KMS-11 (cell line): ENCODE measurements around the gene HS3ST5.

Experiments used
- H2AFZ ChIP-seq: fragments of 200-600 bp; sonication (generic); 2 replicates; pipeline ENCODE4 v1.6.1; 2016; ENCODE audit warnings: antibody characterized with exemption, mixed run types, low read depth
- H3K27ac ChIP-seq: fragments of 200-600 bp; sonication (generic); 2 replicates; pipeline ENCODE4 v1.6.1; 2016; ENCODE audit warnings: mild to moderate bottlenecking, mixed run types
- H3K27me3 ChIP-seq: fragments of 200-600 bp; sonication (generic); 2 replicates; pipeline ENCODE4 v1.6.1; 2017; ENCODE audit warnings: mild to moderate bottlenecking, low read depth, mixed run types, moderate library complexity; ENCODE audit not compliant: insufficient read depth
- H3K36me3 ChIP-seq: fragments of 200-600 bp; sonication (generic); 2 replicates; pipeline ENCODE4 v1.6.1; 2017; ENCODE audit warnings: mild to moderate bottlenecking, mixed run types; ENCODE audit not compliant: insufficient read depth
- H3K4me1 ChIP-seq: fragments of 200-600 bp; sonication (generic); 2 replicates; pipeline ENCODE4 v1.6.1; 2016; ENCODE audit warnings: mild to moderate bottlenecking, low read depth, mixed run types; ENCODE audit not compliant: poor library complexity, severe bottlenecking
- H3K4me2 ChIP-seq: fragments of 200-600 bp; sonication (generic); 2 replicates; pipeline ENCODE4 v1.7.0; 2016; ENCODE audit warnings: mild to moderate bottlenecking, mixed run types
- H3K4me3 ChIP-seq: fragments of 200-600 bp; sonication (generic); IDR thresholded peaks from 2 replicates; pipeline ENCODE4 v1.6.1; 2017; ENCODE audit warnings: low read depth, low read length, mixed read lengths; ENCODE audit not compliant: insufficient read depth
- H3K79me2 ChIP-seq: fragments of 200-600 bp; sonication (generic); 2 replicates; pipeline ENCODE4 v1.6.1; 2016; ENCODE audit warnings: low read depth, mixed run types; ENCODE audit not compliant: insufficient read depth
- H3K9ac ChIP-seq: fragments of 200-600 bp; sonication (generic); 2 replicates; pipeline ENCODE4 v1.6.1; 2016; ENCODE audit warnings: mild to moderate bottlenecking, mixed run types
- H4K20me1 ChIP-seq: fragments of 200-600 bp; sonication (generic); 2 replicates; pipeline ENCODE4 v1.6.1; 2016; ENCODE audit warnings: mild to moderate bottlenecking, mixed run types; ENCODE audit not compliant: insufficient read depth
- TF ChIP-seq, protein P1 (sequence below): fragments of 200-600 bp; sonication (generic); conservative IDR thresholded peaks from 2 replicates; pipeline ENCODE4 v1.6.1; 2017; ENCODE audit warnings: low read depth, mild to moderate bottlenecking, antibody characterized with exemption, low read length, moderate library complexity, mixed read lengths

The HS3ST5 gene

DNA sequence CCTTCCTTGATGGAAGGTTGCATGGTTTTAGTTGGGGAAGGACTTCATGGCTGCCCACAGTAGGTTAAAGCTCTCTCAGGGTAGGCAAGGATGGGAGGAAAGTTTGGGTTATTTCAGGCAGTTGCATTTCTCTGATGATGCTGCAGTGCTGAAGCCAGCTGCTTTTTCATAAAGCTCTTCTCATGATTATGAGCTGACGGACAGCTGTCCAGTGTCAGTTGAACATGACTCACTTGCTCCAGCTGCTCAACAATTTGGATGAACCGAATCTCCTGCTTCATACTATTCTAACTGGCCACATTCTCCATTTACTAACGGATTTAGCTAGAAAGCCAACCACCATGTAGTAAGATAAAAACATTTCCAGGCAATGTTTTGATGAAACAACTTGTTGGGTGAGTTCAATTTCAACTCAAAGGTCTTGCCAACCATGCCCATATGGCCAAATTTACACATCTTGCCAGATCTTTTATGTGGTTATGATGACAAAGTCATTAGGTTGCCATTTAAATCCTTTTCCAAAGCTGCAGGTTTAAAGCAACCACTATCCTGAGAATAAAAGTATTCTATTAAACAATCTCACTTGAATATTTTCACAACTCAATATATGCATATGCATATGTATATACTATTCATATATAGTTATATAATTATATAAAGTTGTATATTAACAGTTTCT, 125.9 kb downstream of the HS3ST5 start:
- H3K27ac ChIP-seq = no peak overlapping the region
- H3K27me3 ChIP-seq = no peaks in the 10 kb centered on the region
- H3K9ac ChIP-seq = no peak overlapping the region
- H3K4me1 ChIP-seq = no peaks in the 10 kb centered on the region
- H2AFZ ChIP-seq = no peak overlapping the region
- no peaks in the 10 kb centered on the region for H3K36me3 ChIP-seq
- no peak overlapping the region for H3K4me2 ChIP-seq
- TF ChIP-seq, protein P1, sequence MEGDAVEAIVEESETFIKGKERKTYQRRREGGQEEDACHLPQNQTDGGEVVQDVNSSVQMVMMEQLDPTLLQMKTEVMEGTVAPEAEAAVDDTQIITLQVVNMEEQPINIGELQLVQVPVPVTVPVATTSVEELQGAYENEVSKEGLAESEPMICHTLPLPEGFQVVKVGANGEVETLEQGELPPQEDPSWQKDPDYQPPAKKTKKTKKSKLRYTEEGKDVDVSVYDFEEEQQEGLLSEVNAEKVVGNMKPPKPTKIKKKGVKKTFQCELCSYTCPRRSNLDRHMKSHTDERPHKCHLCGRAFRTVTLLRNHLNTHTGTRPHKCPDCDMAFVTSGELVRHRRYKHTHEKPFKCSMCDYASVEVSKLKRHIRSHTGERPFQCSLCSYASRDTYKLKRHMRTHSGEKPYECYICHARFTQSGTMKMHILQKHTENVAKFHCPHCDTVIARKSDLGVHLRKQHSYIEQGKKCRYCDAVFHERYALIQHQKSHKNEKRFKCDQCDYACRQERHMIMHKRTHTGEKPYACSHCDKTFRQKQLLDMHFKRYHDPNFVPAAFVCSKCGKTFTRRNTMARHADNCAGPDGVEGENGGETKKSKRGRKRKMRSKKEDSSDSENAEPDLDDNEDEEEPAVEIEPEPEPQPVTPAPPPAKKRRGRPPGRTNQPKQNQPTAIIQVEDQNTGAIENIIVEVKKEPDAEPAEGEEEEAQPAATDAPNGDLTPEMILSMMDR = no peak
- no peaks in the 10 kb centered on the region for H3K79me2 ChIP-seq
- H4K20me1 ChIP-seq = no peaks in the 10 kb centered on the region
- no peak overlapping the region for H3K4me3 ChIP-seq

DNA sequence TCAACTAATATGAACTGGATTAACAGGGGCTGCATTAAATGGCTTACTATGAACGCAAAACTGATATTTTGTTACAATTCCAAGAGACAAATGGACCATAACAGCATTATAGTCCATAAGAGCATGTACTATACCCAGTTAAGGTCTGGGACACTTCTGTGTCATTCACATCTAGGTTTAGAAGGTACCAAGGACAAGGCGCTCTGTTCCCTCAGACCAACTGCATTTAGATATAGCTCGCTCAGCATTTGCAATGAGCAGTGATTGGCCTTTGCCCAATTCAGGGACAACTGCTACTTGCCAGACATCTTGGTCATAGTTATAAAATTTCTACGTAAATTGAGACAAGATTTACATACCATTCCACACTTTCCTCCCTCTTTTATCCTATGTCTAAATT, 132.4 kb downstream of the HS3ST5 start:
- no peaks in the 10 kb centered on the region for H3K36me3 ChIP-seq
- H3K27ac ChIP-seq = no peak overlapping the region
- H3K9ac ChIP-seq = no peak overlapping the region
- H4K20me1 ChIP-seq = no peaks in the 10 kb centered on the region
- TF ChIP-seq, protein P1 = no peak
- H3K4me1 ChIP-seq = no peaks in the 10 kb centered on the region
- H2AFZ ChIP-seq = no peak overlapping the region
- no peaks in the 10 kb centered on the region for H3K27me3 ChIP-seq
- H3K79me2 ChIP-seq = no peaks in the 10 kb centered on the region
- H3K4me3 ChIP-seq = no peak overlapping the region
- H3K4me2 ChIP-seq = no peak overlapping the region

DNA sequence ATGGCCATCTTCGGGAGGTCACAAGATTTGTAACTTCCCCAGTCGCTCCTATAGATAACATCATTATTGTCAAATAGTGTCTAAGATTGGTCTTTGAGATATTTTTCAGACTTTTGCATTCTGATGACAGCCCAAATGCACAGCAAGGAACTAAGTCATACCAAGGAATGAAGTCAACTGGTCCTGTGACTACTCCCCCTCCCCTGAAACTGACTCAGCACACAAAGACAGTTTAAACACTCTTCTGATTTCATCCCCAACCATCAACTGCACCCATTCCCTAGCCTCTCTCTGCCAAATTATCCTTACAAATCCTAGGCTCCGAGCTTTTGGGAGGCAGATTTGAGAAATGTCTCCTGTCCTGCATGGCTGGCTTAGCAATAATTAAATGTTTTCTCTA, 139.4 kb downstream of the HS3ST5 start:
- Histone ChIP-seq H3K27ac (no peak overlapping the region), H3K9ac (no peak overlapping the region), H4K20me1 (no peaks in the 10 kb centered on the region), H2AFZ (no peak overlapping the region), H3K4me3 (no peak overlapping the region), H3K27me3 (no peaks in the 10 kb centered on the region), H3K4me2 (no peak overlapping the region), H3K4me1 (no peaks in the 10 kb centered on the region), H3K36me3 (no peaks in the 10 kb centered on the region), H3K79me2 (no peaks in the 10 kb centered on the region)
- TF ChIP-seq, protein P1 = no peak

DNA sequence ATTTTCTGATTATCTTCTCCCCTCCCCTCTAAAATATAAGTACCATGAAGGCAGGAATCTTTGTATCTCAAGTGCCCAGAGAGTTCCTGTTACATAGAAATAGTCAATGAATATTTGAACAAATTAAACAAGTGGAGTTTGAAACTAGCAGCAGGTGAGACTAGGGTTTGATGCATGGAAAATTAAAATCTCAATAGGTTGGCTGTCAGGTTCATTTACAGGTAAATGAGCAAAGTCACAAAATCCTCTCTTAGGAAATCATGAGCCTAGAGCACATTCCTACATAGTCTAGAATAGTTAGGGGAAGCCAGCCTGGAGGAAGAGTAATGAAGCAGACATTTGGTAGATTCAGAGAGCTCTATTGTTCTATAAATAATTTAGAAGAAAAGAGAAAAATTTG, 140.4 kb downstream of the HS3ST5 start:
- Histone ChIP-seq H3K4me3 (no peak overlapping the region), H3K36me3 (no peaks in the 10 kb centered on the region), H4K20me1 (no peaks in the 10 kb centered on the region), H3K27me3 (no peaks in the 10 kb centered on the region), H2AFZ (no peak overlapping the region), H3K27ac (no peak overlapping the region), H3K79me2 (no peaks in the 10 kb centered on the region), H3K4me2 (no peak overlapping the region), H3K9ac (no peak overlapping the region), H3K4me1 (no peaks in the 10 kb centered on the region)
- TF ChIP-seq, protein P1 = no peak
